Effector memory CD8-positive, alpha-beta T cell (primary cell): ENCODE data around the gene CST11.
A peak's percentile ranks its signal among the peaks of the same experiment; 100 is the strongest.
"Not testable (repeated sequence)": the region's sequence is repeated elsewhere in the genome, so short reads cannot be mapped to it uniquely, and the experiment has no call there.

Experiments used
- ATAC-seq: fragments of 150-1000 bp; cut with Tn5 transposase; replicated peaks from 2 replicates; pipeline ENCODE4 v1.10.0; 2021; ENCODE audit warnings: mild to moderate bottlenecking, moderate library complexity
- DNase-seq, 3 experiments: peaks; one replicate each; pipeline ENCODE4 v3.0.0; 2021
- H3K27ac Mint-ChIP-seq, 2 donors: one replicate each; pipeline ENCODE4 v1.8.0; 2022; ENCODE audit warnings: mild to moderate bottlenecking in 2 of 2, mixed read lengths in 2 of 2, moderate library complexity in 2 of 2
- H3K27me3 Mint-ChIP-seq, 2 donors: one replicate each; pipeline ENCODE4 v1.8.0; 2022; ENCODE audit warnings: mixed read lengths in 2 of 2
- H3K36me3 Mint-ChIP-seq: one replicate; pipeline ENCODE4 v1.8.0; 2022; ENCODE audit warnings: mild to moderate bottlenecking, moderate library complexity, mixed read lengths; ENCODE audit not compliant: insufficient read depth
- H3K4me1 Mint-ChIP-seq, 2 donors: one replicate each; pipeline ENCODE4 v1.8.0; 2022; ENCODE audit warnings: low read depth in 2 of 2, mixed read lengths in 2 of 2
- H3K4me3 Mint-ChIP-seq, 2 donors: one replicate each; pipeline ENCODE4 v1.8.0; 2022; ENCODE audit warnings: mild to moderate bottlenecking in 2 of 2, mixed read lengths in 2 of 2, moderate library complexity in 2 of 2
- H3K9me3 Mint-ChIP-seq, 2 donors: one replicate each; pipeline ENCODE4 v1.8.0; 2022; ENCODE audit warnings: mixed read lengths in 2 of 2

The CST11 gene

DNA sequence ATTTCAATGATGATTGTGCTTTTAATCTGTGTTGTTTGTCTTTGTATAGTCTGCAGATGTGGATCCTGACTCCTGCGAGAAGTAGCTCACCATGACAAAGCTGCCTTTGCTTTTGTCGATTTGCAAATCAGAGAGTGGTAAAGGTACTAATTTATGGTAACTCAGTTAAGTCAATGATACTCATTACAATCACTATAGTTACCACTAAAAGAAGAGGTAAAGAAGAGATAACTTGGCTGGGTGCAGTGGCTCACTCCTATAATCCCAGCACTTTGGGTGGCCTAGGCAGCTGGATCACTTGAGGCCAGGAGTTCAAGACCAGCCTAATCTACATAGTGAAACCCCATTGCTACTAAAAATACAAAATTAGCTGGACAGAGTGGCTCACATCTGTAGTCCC, 20.6 kb upstream of the CST11 start:
- not testable (repeated sequence) for H3K4me3 Mint-ChIP-seq, H3K27ac Mint-ChIP-seq, H3K4me1 Mint-ChIP-seq, H3K9me3 Mint-ChIP-seq, ATAC-seq, DNase-seq, H3K36me3 Mint-ChIP-seq
- H3K27me3 Mint-ChIP-seq, result peaks cover 8 to 11% of the 10 kb centered on the region in 2 donors

DNA sequence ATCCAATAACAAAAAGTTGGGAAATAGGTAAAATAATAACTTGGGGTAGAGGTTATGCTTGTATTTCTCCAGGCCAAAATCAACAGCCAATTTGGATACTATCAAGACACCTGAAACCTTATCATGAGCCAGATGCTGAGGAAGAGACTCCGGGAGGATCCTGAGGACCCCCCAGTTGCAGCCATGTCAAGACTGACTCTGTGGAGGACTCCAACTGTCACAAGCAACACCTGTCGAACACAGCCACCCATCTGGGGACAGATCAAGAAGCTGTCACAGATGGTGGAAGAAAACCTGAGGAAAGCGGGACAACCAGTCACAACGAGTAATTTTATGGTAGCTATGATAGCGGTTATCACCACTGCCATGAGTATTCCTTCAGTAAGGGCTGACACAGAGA, 19.6 kb upstream of the CST11 start:
- not testable (repeated sequence) for H3K9me3 Mint-ChIP-seq, H3K36me3 Mint-ChIP-seq, DNase-seq, H3K27ac Mint-ChIP-seq, ATAC-seq, H3K4me3 Mint-ChIP-seq, H3K4me1 Mint-ChIP-seq
- H3K27me3 Mint-ChIP-seq, result peaks cover 9 to 19% of the 10 kb centered on the region in 2 donors

DNA sequence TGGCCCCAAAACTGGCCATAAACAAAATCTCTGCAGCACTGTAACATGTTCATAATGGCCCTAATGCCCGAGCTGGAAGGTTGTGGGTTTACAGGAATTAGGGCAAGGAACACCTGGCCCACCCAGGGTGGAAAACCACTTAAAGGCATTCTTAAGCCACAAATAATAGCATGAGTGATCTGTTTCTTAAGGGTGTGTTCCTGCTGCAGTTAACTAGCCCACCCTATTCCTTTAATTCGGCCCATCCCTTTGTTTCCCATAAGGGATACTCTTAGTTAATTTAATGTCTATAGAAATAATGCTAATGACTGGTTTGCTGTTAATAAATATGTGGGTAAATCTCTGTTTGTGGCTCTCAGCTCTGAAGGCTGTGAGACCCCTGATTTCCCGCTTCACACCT, 14.3 kb upstream of the CST11 start:
- not testable (repeated sequence) for ATAC-seq, H3K36me3 Mint-ChIP-seq, H3K27ac Mint-ChIP-seq, DNase-seq, H3K4me1 Mint-ChIP-seq, H3K4me3 Mint-ChIP-seq
- Mint-ChIP-seq H3K9me3 (peaks cover 3 to 15% of the 10 kb centered on the region in 2 donors), H3K27me3 (peaks cover 9 to 36% of the 10 kb centered on the region in 2 donors)

DNA sequence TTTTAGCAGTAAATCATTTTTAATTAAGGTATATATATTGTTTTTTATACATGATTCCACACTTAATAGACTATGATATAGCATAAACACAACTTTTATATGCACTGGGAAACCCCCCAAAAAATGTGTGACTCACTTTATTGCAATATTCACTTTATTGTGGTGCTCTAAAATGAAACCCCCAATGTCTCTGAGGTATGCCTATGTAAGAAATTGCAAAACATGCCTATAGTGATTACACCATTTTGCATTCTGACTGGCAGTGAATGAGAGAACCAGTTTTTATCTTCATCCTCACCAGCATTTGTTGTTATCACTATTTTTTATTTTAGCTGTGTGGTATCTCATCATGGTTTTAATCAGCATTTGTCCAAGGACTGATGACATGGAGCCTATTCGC, 8.5 kb upstream of the CST11 start:
- Mint-ChIP-seq H3K4me1 (peaks cover 10 to 26% of the 10 kb centered on the region in 2 donors), H3K4me3 (no peak overlapping the region)
- no peak for ATAC-seq

DNA sequence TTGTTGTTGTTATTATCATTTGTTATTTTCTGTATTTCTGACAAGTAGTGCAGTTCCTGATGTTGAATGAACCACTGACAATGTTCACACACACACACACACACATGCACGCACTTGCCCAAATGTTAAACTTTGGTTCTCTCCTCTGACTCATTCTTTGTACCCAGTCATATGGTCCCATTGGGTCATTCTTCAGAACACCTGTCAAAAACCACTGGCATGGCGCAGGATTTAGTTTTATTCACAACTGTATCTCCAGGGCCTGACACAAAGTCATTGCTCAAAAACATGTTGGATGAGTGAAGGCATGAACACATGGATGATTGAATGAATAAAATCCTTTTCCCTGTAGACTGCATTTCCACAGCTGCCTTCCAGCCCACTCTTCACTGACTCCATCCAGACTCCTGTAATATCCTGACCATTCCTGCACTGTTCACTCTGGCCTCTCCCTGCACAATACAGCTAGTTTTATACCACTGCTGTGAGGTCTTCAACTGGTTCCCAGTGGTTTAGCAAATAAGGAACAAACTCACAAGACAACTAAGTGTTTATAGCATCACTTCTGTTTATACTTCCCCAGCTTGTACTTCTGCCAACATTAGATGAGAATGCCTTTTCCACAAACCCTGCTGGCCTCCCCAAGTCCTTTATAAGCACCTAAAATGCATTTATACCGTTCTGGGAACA, 6.9 kb upstream of the CST11 start:
- Mint-ChIP-seq H3K9me3 (no peaks in the 10 kb centered on the region), H3K36me3 (peaks cover 6% of the 10 kb centered on the region), H3K4me1 (peaks cover 16 to 36% of the 10 kb centered on the region in 2 donors), H3K4me3 (no peak overlapping the region), H3K27ac (no peak overlapping the region), H3K27me3 (no peaks in the 10 kb centered on the region)
- DNase-seq (no peak), ATAC-seq (no peak)

More for the DNA sequence above, 8.5 kb upstream of the CST11 start:
- peaks cover 6% of the 10 kb centered on the region for H3K36me3 Mint-ChIP-seq
- DNase-seq, result no peak
- H3K27ac Mint-ChIP-seq, result no peak overlapping the region
- H3K9me3 Mint-ChIP-seq, result peaks cover 0 to 1% of the 10 kb centered on the region in 2 donors
- H3K27me3 Mint-ChIP-seq, result peaks cover 0 to 9% of the 10 kb centered on the region in 2 donors

DNA sequence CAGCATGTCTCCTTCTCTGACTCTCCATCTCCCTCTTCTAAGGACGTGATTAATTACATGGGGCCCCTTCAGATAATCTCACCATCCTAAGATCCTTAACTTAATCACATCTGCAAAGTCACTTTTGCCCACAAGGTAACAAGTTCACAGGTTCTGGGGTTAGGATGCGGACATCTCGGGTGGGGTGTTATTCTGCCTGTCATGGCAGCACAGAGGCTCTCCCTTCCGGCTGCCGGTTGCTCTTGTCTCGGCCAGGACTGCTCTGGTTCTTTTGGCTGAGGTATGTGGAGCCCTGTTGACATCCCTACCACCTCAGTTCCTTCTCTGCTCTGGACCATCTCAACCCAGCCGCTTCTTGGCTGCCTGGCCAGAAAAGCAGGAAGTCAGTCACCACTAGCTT, 4.2 kb upstream of the CST11 start:
- Mint-ChIP-seq H3K9me3 (no peaks in the 10 kb centered on the region), H3K4me1 (peaks cover 16 to 36% of the 10 kb centered on the region in 2 donors), H3K36me3 (peaks cover 6% of the 10 kb centered on the region), H3K27me3 (no peaks in the 10 kb centered on the region), H3K4me3 (peak overlapping the region; percentile 71 to 80), H3K27ac (peak overlapping the region in 1 of 2 donors; percentile 95)
- peak; percentile 67 for ATAC-seq
- peak; percentile 17 to 37 (median 18) for DNase-seq

DNA sequence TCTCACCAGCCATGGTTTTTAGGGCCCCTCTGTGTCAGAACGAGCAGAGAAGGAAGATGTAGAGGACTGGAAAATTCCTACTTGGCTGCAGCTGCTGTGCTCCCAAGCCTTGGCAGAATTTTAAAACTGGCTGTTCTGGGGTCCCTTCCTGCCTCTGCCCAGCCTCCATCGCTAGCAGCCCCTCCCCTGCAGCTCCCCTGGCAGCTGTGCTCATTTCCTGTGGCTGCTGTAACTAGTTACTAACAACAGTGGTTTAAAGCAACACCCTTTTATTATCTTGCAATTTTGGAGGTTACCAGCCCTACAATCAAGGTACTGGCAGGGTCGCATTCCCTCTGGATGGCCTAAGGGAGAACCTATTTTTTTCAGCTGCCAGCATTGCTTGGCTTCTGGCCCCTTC, 3.7 kb upstream of the CST11 start:
- peak overlapping the region in 1 of 2 donors; percentile 95 for H3K27ac Mint-ChIP-seq
- peak; percentile 89 for ATAC-seq
- peaks cover 16 to 36% of the 10 kb centered on the region in 2 donors for H3K4me1 Mint-ChIP-seq
- H3K36me3 Mint-ChIP-seq, result peaks cover 6% of the 10 kb centered on the region
- no peaks in the 10 kb centered on the region for H3K9me3 Mint-ChIP-seq
- H3K27me3 Mint-ChIP-seq, result no peaks in the 10 kb centered on the region
- H3K4me3 Mint-ChIP-seq, result peak overlapping the region; percentile 71 to 80
- DNase-seq, result peak; percentile 27 to 47 (median 36)

DNA sequence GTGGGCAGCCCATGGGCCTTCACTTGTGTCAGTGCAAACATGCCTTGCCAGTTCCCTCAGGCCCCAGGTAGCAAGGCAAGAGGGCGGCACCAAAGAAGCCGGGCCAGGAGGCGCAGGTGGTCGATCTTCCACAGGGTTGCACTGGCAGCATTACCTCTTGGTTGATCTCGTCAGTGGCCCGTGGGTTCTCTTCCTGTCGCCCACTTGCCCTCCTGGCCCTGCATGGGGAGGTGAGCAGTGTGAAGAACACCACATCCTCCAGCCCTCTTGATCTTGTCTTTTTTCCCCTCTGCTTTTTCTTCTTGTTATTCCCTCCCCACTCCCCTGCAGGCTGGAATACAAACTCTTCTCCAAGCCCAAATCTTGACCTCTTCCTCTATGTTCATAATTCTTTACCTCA, 3.0 kb upstream of the CST11 start:
- peak; percentile 29 for ATAC-seq
- Mint-ChIP-seq H3K4me1 (peaks cover 16 to 36% of the 10 kb centered on the region in 2 donors), H3K4me3 (peak overlapping the region; percentile 71 to 80), H3K36me3 (peaks cover 6% of the 10 kb centered on the region), H3K9me3 (no peaks in the 10 kb centered on the region), H3K27me3 (no peaks in the 10 kb centered on the region), H3K27ac (peak overlapping the region in 1 of 2 donors; percentile 95)
- no peak for DNase-seq

DNA sequence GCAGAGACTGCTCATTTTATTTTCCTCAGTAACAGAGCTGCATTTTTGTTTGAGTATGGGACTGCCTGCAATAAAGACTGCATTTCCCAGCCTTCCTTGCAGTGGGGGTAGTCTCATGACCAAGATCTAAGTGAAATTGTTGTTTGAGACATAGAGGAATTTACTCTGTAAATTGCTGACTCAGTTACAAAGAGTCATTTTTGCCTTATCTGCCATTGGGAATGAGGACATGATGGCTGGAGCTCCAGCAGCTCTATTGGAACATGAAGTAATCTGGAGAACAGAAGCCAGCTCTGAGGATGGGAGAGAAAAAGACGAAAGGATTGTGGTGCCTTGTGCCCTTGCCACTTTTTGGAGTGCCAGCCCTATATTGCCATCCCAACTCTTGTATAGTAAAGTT, 2.1 kb upstream of the CST11 start:
- no peak for DNase-seq
- ATAC-seq, result no peak
- Mint-ChIP-seq H3K27me3 (no peaks in the 10 kb centered on the region), H3K9me3 (no peaks in the 10 kb centered on the region), H3K4me3 (no peak overlapping the region), H3K27ac (no peak overlapping the region), H3K4me1 (peaks cover 16 to 39% of the 10 kb centered on the region in 2 donors), H3K36me3 (peaks cover 5% of the 10 kb centered on the region)

DNA sequence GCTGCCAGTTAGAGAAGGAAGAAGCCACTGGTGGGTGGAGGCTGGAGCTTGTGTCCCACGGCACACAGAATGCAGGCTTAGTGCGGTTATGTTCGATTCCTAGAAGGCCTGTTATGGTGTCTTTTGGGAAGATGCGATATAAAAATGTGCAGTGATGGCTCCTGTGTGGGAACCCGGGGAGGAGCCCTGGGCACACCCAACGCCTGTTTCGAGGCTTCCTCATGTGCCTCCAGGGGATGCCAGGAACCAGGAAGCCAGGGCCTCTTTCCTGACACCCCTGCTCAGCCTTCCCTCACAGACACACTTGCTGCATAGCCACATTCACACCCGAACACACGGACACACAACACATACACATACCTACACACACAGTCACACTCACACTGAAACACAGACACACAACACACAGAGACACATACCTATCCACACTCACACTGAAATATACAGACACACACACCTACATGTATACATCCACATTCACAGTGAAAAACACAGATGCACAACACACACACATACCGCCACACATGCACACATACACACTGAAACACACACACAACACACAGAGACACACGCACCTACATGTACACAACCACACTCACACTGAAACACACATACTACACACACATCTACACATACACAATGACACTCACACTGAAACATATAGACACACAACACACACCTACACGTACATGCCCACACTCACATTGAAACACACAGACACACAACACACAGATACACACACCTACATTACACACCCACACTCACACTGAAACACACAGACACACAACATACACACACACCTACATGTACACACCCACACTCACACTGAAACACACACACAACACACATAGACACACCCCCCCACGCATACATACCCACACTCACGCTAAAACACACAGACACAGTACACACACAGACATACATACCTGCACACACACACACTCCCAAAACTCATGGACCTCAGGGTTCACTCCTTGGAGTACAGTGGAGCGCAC, 1.2 kb upstream of the CST11 start:
- Mint-ChIP-seq H3K27me3 (no peaks in the 10 kb centered on the region), H3K9me3 (no peaks in the 10 kb centered on the region), H3K4me1 (peaks cover 19 to 43% of the 10 kb centered on the region in 2 donors), H3K36me3 (peaks cover 3% of the 10 kb centered on the region), H3K27ac (no peak overlapping the region), H3K4me3 (no peak overlapping the region)
- DNase-seq (no peak), ATAC-seq (no peak)

DNA sequence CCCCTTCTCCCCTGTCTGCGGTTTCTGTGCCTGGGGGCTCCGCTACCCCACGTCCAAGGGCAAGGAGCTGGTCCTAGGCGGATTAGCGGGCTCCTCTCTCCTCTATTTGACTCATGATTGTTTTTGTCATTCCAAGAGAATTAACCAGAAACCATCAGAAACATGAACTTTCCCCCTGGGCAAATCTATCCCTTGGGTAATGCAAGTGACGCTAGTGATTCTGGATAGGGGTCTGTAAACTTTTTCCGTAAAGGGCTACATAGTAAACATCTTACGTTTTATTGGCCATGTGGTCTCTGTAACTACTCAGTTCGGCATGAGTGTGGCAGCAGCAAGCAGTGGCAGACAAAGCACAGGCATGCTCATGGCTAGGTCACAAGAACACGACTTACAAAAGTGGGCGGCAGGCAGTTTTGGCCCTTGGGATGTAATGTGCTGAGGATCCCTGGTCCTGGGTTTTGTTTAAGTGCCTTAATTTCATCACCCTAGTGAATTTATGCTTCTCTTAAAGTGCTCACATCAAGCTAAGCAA, 654 bp downstream of the CST11 start:
- ATAC-seq, result no peak
- H3K27me3 Mint-ChIP-seq, result no peaks in the 10 kb centered on the region
- H3K4me1 Mint-ChIP-seq, result peaks cover 17 to 31% of the 10 kb centered on the region in 2 donors
- peaks cover 3% of the 10 kb centered on the region for H3K36me3 Mint-ChIP-seq
- H3K27ac Mint-ChIP-seq, result no peak overlapping the region
- H3K4me3 Mint-ChIP-seq, result no peak overlapping the region
- H3K9me3 Mint-ChIP-seq, result no peaks in the 10 kb centered on the region
- no peak for DNase-seq

DNA sequence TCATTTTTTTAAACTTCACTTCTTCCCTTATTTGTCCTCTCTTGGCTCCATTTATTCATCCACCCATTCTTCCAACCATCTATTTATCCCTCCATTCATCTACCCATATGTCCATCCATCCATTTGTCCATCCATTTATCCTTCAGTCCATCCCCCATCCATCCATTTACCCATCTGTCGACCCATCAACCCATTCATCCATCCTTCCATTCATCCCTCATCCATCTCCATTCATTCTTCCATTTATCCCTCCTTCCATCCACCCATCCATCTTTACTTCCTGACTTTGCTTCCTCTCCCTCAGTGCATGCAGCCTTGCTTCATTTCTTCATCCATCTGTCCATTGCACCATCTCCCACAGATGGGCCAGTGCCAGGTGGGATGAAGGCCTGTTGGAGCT, 1.8 kb downstream of the CST11 start:
- Mint-ChIP-seq H3K27ac (no peak overlapping the region), H3K4me1 (peaks cover 6 to 20% of the 10 kb centered on the region in 2 donors), H3K4me3 (no peak overlapping the region), H3K27me3 (no peaks in the 10 kb centered on the region), H3K9me3 (no peaks in the 10 kb centered on the region), H3K36me3 (no peaks in the 10 kb centered on the region)
- ATAC-seq (no peak), DNase-seq (no peak)

DNA sequence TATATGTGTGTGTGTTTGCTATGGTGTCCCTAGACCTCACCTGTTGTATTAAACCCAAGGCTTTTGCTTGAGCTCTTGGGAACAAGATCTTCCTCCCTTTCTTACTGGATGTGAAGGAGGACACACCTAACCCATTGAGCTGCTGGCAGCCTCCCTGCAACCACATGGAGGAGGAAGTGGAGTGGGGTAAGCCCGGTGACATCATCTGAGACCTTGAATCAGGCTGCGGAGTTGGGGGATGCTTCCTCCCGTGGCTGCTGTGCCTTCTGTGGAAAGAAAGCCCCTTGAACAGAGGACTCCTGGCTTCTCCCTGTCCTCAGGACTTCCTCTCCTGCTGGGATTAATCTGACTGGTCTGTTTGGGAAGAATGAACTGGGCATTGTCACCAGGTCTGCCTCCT, 3.3 kb downstream of the CST11 start:
- ATAC-seq (peak; percentile 45), DNase-seq (no peak)
- Mint-ChIP-seq H3K27me3 (no peaks in the 10 kb centered on the region), H3K4me1 (peaks cover 3 to 12% of the 10 kb centered on the region in 2 donors), H3K27ac (peak overlapping the region; percentile 6 to 36), H3K4me3 (no peak overlapping the region), H3K36me3 (no peaks in the 10 kb centered on the region), H3K9me3 (no peaks in the 10 kb centered on the region)
